Naive thymus-derived CD4-positive, alpha-beta T cell (primary cell): ENCODE data around the gene TBC1D22B. TPM values are rescaled to one million over a fixed set of nuclear protein-coding genes. Genes with fewer than 3 reads are reported as not detected.

ENCODE experiments used
- ATAC-seq: fragments of 150-1000 bp; cut with Tn5 transposase; 2 replicates; pipeline ENCODE4 v1.10.0; 2021; ENCODE audit warnings: mild to moderate bottlenecking, moderate library complexity
- CTCF ChIA-PET: fragments of 350-600 bp; sonication (Branson Sonifier 250); formaldehyde crosslinking; loops from one replicate; lab custom pipeline; 2021; ENCODE audit warnings: antibody characterized with exemption; lab: Charles Lee
- POLR2A ChIA-PET: fragments of 350-600 bp; sonication (Branson Sonifier 250); formaldehyde crosslinking; loops from one replicate; lab custom pipeline; 2021; ENCODE audit warnings: antibody characterized with exemption, inconsistent platforms; lab: Charles Lee
- DNase-seq, 9 donors: peaks; one replicate each; pipeline versions ENCODE4 v3.0.0 to v3.0.0-alpha.2; 2020 to 2022; ENCODE audit warnings: mixed read lengths in 1 of 9
- H3K27ac ChIP-seq: one replicate; pipeline ENCODE4 v1.7.0; 2013; ENCODE audit warnings: mild to moderate bottlenecking, low read depth, low read length, moderate library complexity
- H3K27me3 ChIP-seq, 2 donors: one replicate each; pipeline ENCODE4 v1.7.0; 2013; ENCODE audit warnings: low read length in 2 of 2, mild to moderate bottlenecking in 2 of 2, moderate library complexity in 2 of 2; ENCODE audit not compliant: control insufficient read depth in 2 of 2, insufficient read depth in 2 of 2
- H3K36me3 ChIP-seq, 3 experiments: 1 replicate in 2 of 3; 2 replicates in 1 of 3; pipeline ENCODE4 v1.7.0; 2013; ENCODE audit warnings: low read length in 3 of 3, mild to moderate bottlenecking in 3 of 3, moderate library complexity in 1 of 3; ENCODE audit not compliant: insufficient read depth in 3 of 3, control insufficient read depth in 2 of 3
- H3K4me1 ChIP-seq, 2 donors: one replicate each; pipeline ENCODE4 v1.7.0; 2013; ENCODE audit warnings: low read length in 2 of 2, mild to moderate bottlenecking in 2 of 2, moderate library complexity in 1 of 2; ENCODE audit not compliant: control insufficient read depth in 2 of 2, insufficient read depth in 2 of 2
- H3K4me3 ChIP-seq: 2 replicates; pipeline ENCODE4 v1.7.0; 2013; ENCODE audit warnings: mild to moderate bottlenecking, low read length
- H3K9me3 ChIP-seq, 3 experiments: 1 replicate in 2 of 3; 2 replicates in 1 of 3; pipeline ENCODE4 v1.7.0; 2013; ENCODE audit warnings: low read length in 3 of 3; ENCODE audit not compliant: control insufficient read depth in 2 of 3
- H3K27ac Mint-ChIP-seq, 9 donors: one replicate each; pipeline ENCODE4 v1.8.0; 2020 to 2022; ENCODE audit warnings: mixed read lengths in 9 of 9, mild to moderate bottlenecking in 8 of 9, moderate library complexity in 5 of 9, inconsistent platforms in 2 of 9
- H3K27me3 Mint-ChIP-seq, 5 donors: one replicate each; pipeline ENCODE4 v1.8.0; 2021 to 2022; ENCODE audit warnings: mixed read lengths in 5 of 5, mild to moderate bottlenecking in 1 of 5
- H3K36me3 Mint-ChIP-seq, 5 donors: one replicate each; pipeline ENCODE4 v1.8.0; 2020 to 2022; ENCODE audit warnings: mixed read lengths in 5 of 5, mild to moderate bottlenecking in 3 of 5, inconsistent platforms in 1 of 5
- H3K4me1 Mint-ChIP-seq, 7 donors: one replicate each; pipeline ENCODE4 v1.8.0; 2020 to 2022; ENCODE audit warnings: mixed read lengths in 7 of 7, mild to moderate bottlenecking in 3 of 7, inconsistent platforms in 1 of 7
- H3K4me3 Mint-ChIP-seq, 10 donors: one replicate each; pipeline ENCODE4 v1.8.0; 2020 to 2022; ENCODE audit warnings: mild to moderate bottlenecking in 10 of 10, mixed read lengths in 10 of 10, moderate library complexity in 6 of 10, inconsistent platforms in 2 of 10
- H3K9me3 Mint-ChIP-seq, 11 donors: one replicate each; pipeline ENCODE4 v1.8.0; 2020 to 2022; ENCODE audit warnings: mixed read lengths in 11 of 11, mild to moderate bottlenecking in 4 of 11, inconsistent platforms in 1 of 11, moderate library complexity in 1 of 11
- intact Hi-C, 2 donors: fragments of 100-400 bp; cut with micrococcal nuclease; formaldehyde crosslinking; loops; one replicate each; pipeline ENCODE4 v1.15.1; 2023
- polyA plus RNA-seq, 2 donors: library from polyadenylated mRNA; unstranded; fragments of 300-500 nt; fragmentation: Illumina TruSeq; gene quantifications; one replicate each; pipeline ENCODE4 v1.2.3, GENCODE V29; 2021
- total RNA-seq, 6 experiments: library from RNA in 5 of 6; stranded (reverse) in 5 of 6; gene quantifications; 1 replicate in 5 of 6; 2 replicates in 1 of 6; pipeline ENCODE4 v1.2.3 and lab custom pipeline; 2021 to 2026

Gene TBC1D22B
- total and polyA plus RNA-seq, 7 experiments from 2014 or later, result 7.7 to 23.5 (median 9.5) TPM

GRCh38 chr6:37261198-37261597, 3.6 kb downstream of the TBC1D22B start:
- Mint-ChIP-seq H3K4me1 (peaks cover 42 to 87% (median 71%) of the 10 kb centered on the region in 7 donors), H3K9me3 (peaks cover 0 to 2% (median 0%) of the 10 kb centered on the region in 11 donors), H3K36me3 (peaks cover 0 to 26% (median 0%) of the 10 kb centered on the region in 5 donors), H3K27ac (no peak overlapping the region), H3K4me3 (no peak overlapping the region), H3K27me3 (no peaks in the 10 kb centered on the region)
- no peak for ATAC-seq
- H3K4me3 ChIP-seq, result no peak overlapping the region
- peaks cover 0 to 4% (median 0%) of the 10 kb centered on the region in 3 experiments for H3K36me3 ChIP-seq
- no peak overlapping the region for H3K27ac ChIP-seq
- H3K4me1 ChIP-seq, result peaks cover 18 to 21% of the 10 kb centered on the region in 2 donors
- CTCF ChIA-PET, result interaction anchor here (1.2 kb wide), 1 partner anchor 51 kb away, joined by 5 read pairs; no protein-coding TSS in a partner anchor
- DNase-seq, result no peak
- POLR2A ChIA-PET, result no interaction called here
- no peaks in the 10 kb centered on the region for H3K27me3 ChIP-seq
- H3K9me3 ChIP-seq, result no peaks in the 10 kb centered on the region
- intact Hi-C loops, result no loop called here

- H3K27ac ChIP-seq, result no peak overlapping the region
- ChIA-PET POLR2A (interaction anchor here (1.3 kb wide), 1 partner anchor 10 kb away, joined by 8 read pairs; no protein-coding TSS in a partner anchor), CTCF (interaction anchor here (1.1 kb wide), 1 partner anchor 244 kb away, joined by 3 read pairs; no protein-coding TSS in a partner anchor)
- intact Hi-C loops, result no loop called here
- peaks cover 36 to 73% (median 58%) of the 10 kb centered on the region in 7 donors for H3K4me1 Mint-ChIP-seq
- peak overlapping the region in 2 of 9 donors; percentile 58 to 73 for H3K27ac Mint-ChIP-seq
- H3K27me3 Mint-ChIP-seq, result no peaks in the 10 kb centered on the region
- peaks cover 0 to 4% (median 0%) of the 10 kb centered on the region in 3 experiments for H3K36me3 ChIP-seq
- no peak for ATAC-seq
- peaks cover 11 to 17% of the 10 kb centered on the region in 2 donors for H3K4me1 ChIP-seq
- peaks cover 0 to 26% (median 0%) of the 10 kb centered on the region in 5 donors for H3K36me3 Mint-ChIP-seq
- H3K27me3 ChIP-seq, result no peaks in the 10 kb centered on the region
- H3K4me3 ChIP-seq, result no peak overlapping the region
- DNase-seq, result no peak
- H3K9me3 Mint-ChIP-seq, result peaks cover 0 to 2% (median 0%) of the 10 kb centered on the region in 11 donors
- H3K9me3 ChIP-seq, result no peaks in the 10 kb centered on the region
- H3K4me3 Mint-ChIP-seq, result peak overlapping the region in 1 of 10 donors; percentile 4
These were observed 5.0 kb downstream of the TBC1D22B start for GRCh38 chr6:37262446-37263026.

- no peak for DNase-seq
- H3K27ac ChIP-seq, result no peak overlapping the region
- Mint-ChIP-seq H3K36me3 (peaks cover 0 to 37% (median 12%) of the 10 kb centered on the region in 5 donors), H3K4me1 (peaks cover 27 to 70% (median 42%) of the 10 kb centered on the region in 7 donors), H3K27ac (peak overlapping the region in 2 of 9 donors; percentile 3 to 20), H3K4me3 (peak overlapping the region in 1 of 10 donors; percentile 22), H3K27me3 (no peaks in the 10 kb centered on the region), H3K9me3 (peaks cover 0 to 2% (median 0%) of the 10 kb centered on the region in 11 donors)
- no peak overlapping the region for H3K4me3 ChIP-seq
- no peaks in the 10 kb centered on the region for H3K27me3 ChIP-seq
- no peaks in the 10 kb centered on the region for H3K9me3 ChIP-seq
- ATAC-seq, result no peak
- CTCF ChIA-PET, result no interaction called here
- intact Hi-C loops, result no loop called here
- POLR2A ChIA-PET, result no interaction called here
- H3K36me3 ChIP-seq, result peaks cover 0 to 8% (median 0%) of the 10 kb centered on the region in 3 experiments
- H3K4me1 ChIP-seq, result no peaks in the 10 kb centered on the region
These were observed 7.4 kb downstream of the TBC1D22B start for GRCh38 chr6:37265001-37265400.

- intact Hi-C loops, result no loop called here
- Mint-ChIP-seq H3K4me1 (peaks cover 28 to 67% (median 40%) of the 10 kb centered on the region in 7 donors), H3K36me3 (peaks cover 4 to 43% (median 16%) of the 10 kb centered on the region in 5 donors), H3K4me3 (no peak overlapping the region), H3K27me3 (no peaks in the 10 kb centered on the region), H3K9me3 (peaks cover 0 to 2% (median 0%) of the 10 kb centered on the region in 11 donors), H3K27ac (no peak overlapping the region)
- no peak for ATAC-seq
- Histone ChIP-seq H3K27me3 (no peaks in the 10 kb centered on the region), H3K9me3 (no peaks in the 10 kb centered on the region), H3K27ac (no peak overlapping the region), H3K4me1 (no peaks in the 10 kb centered on the region), H3K36me3 (peaks cover 0 to 14% (median 0%) of the 10 kb centered on the region in 3 experiments), H3K4me3 (no peak overlapping the region)
- DNase-seq, result no peak
- ChIA-PET POLR2A (no interaction called here), CTCF (no interaction called here)
These were observed 8.3 kb downstream of the TBC1D22B start for GRCh38 chr6:37265860-37266259.

- Histone ChIP-seq H3K27me3 (no peaks in the 10 kb centered on the region), H3K36me3 (peaks cover 0 to 14% (median 0%) of the 10 kb centered on the region in 3 experiments), H3K9me3 (no peaks in the 10 kb centered on the region), H3K4me3 (no peak overlapping the region), H3K4me1 (peaks cover 5 to 11% of the 10 kb centered on the region in 2 donors), H3K27ac (no peak overlapping the region)
- no peaks in the 10 kb centered on the region for H3K27me3 Mint-ChIP-seq
- no peak overlapping the region for H3K4me3 Mint-ChIP-seq
- H3K9me3 Mint-ChIP-seq, result no peaks in the 10 kb centered on the region
- no peak for ATAC-seq
- peaks cover 5 to 34% (median 19%) of the 10 kb centered on the region in 5 donors for H3K36me3 Mint-ChIP-seq
- intact Hi-C loops, result no loop called here
- no peak overlapping the region for H3K27ac Mint-ChIP-seq
- ChIA-PET CTCF (interaction anchor here (0.6 kb wide), 1 partner anchor 15 kb away, joined by 3 read pairs; no protein-coding TSS in a partner anchor), POLR2A (interaction anchor here (0.9 kb wide), 1 partner anchor 26 kb away, joined by 3 read pairs; no protein-coding TSS in a partner anchor)
- H3K4me1 Mint-ChIP-seq, result peaks cover 31 to 69% (median 44%) of the 10 kb centered on the region in 7 donors
- DNase-seq, result no peak
These were observed 11.5 kb downstream of the TBC1D22B start for GRCh38 chr6:37269105-37269504.

- Histone ChIP-seq H3K4me3 (no peak overlapping the region), H3K36me3 (peaks cover 0 to 14% (median 0%) of the 10 kb centered on the region in 3 experiments), H3K4me1 (peaks cover 5 to 11% of the 10 kb centered on the region in 2 donors), H3K27ac (no peak overlapping the region), H3K27me3 (no peaks in the 10 kb centered on the region), H3K9me3 (no peaks in the 10 kb centered on the region)
- H3K4me3 Mint-ChIP-seq, result peak overlapping the region in 9 of 10 donors; percentile 45 to 68 (median 58)
- H3K36me3 Mint-ChIP-seq, result peaks cover 5 to 41% (median 26%) of the 10 kb centered on the region in 5 donors
- ChIA-PET CTCF (interaction anchor here (1.0 kb wide), 1 partner anchor 388 kb away, joined by 4 read pairs; no protein-coding TSS in a partner anchor), POLR2A (interaction anchor here (0.6 to 1.8 kb wide), 2 partner anchors 10 to 14 kb away, joined by 4 to 8 read pairs; no protein-coding TSS in a partner anchor)
- intact Hi-C loops, result loop anchor here (1.0 to 2.0 kb wide), 2 partner anchors 13 to 16 kb away; partner anchors contain the start of gene TBC1D22B (in 1 of the 2)
- DNase-seq, result peak in 1 of 9 donors; percentile 12
- H3K27me3 Mint-ChIP-seq, result no peaks in the 10 kb centered on the region
- no peaks in the 10 kb centered on the region for H3K9me3 Mint-ChIP-seq
- peak overlapping the region in 6 of 9 donors; percentile 2 to 75 (median 62) for H3K27ac Mint-ChIP-seq
- peak; percentile 47 for ATAC-seq
- peaks cover 27 to 80% (median 45%) of the 10 kb centered on the region in 7 donors for H3K4me1 Mint-ChIP-seq
These were observed 15.4 kb downstream of the TBC1D22B start for GRCh38 chr6:37272834-37273566.
